ENCODE results near the gene FRAT1.
"Not testable (repeated sequence)": the region's sequence is repeated elsewhere in the genome, so short reads cannot be mapped to it uniquely, and the experiment has no call there.

The FRAT1 gene

GRCh38 chr10:97335188-97335619 is 16.1 kb downstream of the FRAT1 start:
- no peak for DNase-seq

GRCh38 chr10:97336006-97336405 is 16.9 kb downstream of the FRAT1 start:
- no peak for DNase-seq

DNA sequence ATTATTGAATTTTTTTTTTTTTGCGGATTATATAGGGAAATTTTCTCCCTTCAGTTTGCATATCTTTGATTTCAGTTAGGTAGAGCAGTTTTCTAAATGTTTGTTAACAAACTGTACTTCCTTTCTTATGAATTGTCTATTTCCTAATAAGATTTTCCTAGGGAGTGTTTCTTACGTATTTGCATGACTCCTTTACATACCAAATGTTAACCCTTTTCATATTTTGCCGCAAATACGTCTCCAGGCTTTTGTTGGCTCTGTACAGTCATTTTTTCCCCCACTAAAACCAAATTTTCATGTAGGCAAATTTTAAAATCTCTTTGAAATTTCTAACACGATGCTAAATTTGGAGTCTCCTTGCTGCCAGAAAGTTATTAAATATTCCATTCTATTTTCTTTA is 17.4 kb downstream of the FRAT1 start:
- DNase-seq, result no peak

- DNase-seq, result peak; percentile 87
Measured at GRCh38 chr10:97336942-97337831, 18.1 kb downstream of the FRAT1 start.

GRCh38 chr10:97338041-97338440 is 19.0 kb downstream of the FRAT1 start:
- no peak for DNase-seq

GRCh38 chr10:97341416-97341815 is 22.3 kb downstream of the FRAT1 start:
- DNase-seq, result no peak

GRCh38 chr10:97343664-97344063 is 24.6 kb downstream of the FRAT1 start:
- not testable (repeated sequence) for DNase-seq

- no peak for DNase-seq
Measured at GRCh38 chr10:97347317-97347716, 28.2 kb downstream of the FRAT1 start.

- no peak for DNase-seq
Measured at GRCh38 chr10:97349752-97350513, 30.9 kb downstream of the FRAT1 start.

- DNase-seq, result no peak
Measured at GRCh38 chr10:97353945-97354344, 34.9 kb downstream of the FRAT1 start.

DNA sequence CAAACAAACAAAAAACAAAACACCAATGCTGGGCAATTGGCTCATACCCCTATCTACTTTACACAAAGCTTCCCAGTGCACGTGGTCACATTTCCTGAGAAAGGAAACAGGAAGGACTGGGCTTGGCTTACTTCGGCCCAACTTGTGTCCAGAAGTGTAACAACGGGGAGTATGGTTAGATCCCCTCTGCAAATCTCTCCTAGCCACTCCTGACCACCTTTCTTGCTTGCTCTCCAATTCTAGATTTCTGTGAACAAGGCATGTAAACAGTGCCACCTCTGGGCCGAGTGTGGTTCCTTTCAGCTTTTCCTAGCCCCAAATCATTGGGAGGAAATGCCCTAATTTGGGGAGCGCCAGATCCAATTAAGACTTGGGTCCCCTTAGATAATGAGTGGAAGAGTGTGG is 36.5 kb downstream of the FRAT1 start:
- no peak for DNase-seq

GRCh38 chr10:97356318-97356914 is 37.3 kb downstream of the FRAT1 start:
- DNase-seq, result no peak

GRCh38 chr10:97356918-97357317 is 37.8 kb downstream of the FRAT1 start:
- DNase-seq, result no peak

GRCh38 chr10:97358349-97358748 is 39.3 kb downstream of the FRAT1 start:
- DNase-seq, result no peak

GRCh38 chr10:97358781-97359180 is 39.7 kb downstream of the FRAT1 start:
- no peak for DNase-seq

DNA sequence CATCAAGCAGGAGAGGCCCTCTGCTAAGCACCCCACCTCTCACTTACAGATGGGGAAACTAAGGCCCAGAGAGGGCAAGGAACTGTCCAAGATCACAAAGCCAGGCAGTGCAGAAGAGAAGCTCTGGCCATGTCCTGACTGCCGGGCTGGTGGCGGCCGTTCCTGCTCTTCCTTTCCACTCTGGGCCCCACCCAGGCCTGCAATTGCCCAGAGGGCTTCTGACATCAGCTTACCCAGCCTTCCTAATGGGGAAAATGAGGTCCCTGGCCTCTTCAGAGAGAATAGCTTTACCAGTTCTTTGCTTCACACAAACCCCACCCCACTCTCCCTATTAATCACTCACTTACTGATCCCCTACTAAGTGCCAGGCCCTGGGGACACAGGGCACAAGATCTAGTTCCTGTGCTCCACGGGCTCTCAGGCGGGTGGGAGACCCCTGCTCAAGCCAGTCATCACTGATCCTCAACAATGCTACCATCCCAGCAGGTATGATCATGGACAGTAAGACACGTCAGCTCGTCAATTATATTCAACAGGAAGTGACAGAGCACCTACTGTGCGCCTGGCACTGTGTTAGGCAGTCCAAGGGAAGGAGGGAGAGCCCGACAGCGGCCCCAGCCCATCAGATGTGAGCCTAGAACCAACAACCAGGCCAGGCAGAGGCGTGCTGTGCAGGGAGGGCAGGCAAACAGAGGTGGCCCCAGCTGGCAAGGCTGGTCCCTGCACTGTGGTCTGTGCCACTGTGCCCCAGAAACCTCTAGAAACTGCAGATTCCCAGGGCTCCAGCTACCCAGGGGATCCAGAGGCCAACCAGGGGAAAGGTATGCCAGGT is 41.9 kb downstream of the FRAT1 start:
- no peak for DNase-seq

DNA sequence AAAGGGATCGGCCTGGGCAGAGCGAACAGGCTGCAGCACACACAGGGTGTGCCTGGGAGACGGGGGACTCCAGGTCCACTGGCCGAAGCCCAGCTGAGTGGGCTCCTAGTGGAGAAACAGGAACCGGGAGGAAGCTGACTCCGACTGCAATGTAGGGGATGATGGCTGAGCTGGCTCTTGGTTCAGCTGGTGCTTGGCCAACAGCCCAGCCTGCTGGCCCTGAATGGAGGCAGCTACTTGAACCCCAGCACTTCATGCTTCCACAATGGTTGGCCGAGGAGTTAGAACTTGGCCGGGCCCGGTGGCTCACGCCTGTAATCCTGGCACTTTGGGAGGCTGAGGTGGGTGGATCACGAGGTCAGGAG is 42.4 kb downstream of the FRAT1 start:
- no peak for DNase-seq

DNA sequence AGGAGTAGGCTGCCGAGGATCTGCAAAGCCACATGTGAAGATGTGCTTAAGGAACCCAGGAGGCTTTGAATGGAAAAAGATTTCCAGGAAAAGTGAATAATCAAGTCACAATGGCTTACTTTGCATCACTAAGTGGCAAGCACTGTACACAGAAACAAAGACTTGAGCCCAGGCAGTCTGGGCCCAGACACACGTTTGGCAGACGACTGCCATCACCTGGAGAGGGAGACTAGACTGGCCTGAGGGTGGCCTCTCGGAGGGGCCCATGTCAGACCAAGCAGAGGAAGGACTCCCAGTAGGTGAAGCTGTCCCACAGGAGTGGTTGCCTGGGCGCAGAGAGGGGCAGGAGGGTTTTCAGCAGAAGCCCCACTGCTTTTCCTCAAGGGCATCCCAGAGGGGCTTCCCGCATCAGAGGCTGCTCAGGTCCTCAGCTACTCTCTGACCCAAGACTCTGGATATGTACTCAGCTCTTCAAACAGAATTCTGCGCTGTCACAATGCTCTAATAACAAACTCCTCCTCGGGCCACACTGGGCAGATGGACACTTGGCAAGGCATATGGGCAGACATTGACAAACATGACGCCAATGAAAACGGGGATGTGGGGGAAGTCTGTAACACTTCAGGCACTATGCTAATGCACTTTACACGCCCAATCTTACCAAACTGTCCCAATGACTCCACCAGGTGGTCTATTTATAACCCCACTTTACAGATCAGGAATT is 43.4 kb downstream of the FRAT1 start:
- DNase-seq, result no peak

DNA sequence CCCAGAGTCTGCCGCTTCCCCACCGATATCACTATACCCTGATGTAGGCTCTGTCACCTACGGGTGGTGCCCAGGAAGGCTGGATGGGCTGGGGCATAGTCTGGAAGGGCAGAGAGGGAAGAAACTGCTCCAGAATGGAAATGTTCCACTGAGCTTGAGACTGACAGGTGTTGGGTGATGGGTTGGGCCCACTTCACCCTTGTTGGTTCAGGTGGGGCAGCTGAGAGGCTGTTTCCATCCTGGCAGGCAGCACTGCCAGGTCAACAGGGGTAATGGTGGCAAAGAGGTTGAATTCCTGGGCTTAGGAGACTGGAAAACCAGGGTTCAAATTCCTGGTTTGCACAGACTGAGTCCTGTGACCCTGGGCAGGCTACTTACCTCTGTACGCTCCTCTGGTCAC is 44.0 kb downstream of the FRAT1 start:
- DNase-seq, result no peak

DNA sequence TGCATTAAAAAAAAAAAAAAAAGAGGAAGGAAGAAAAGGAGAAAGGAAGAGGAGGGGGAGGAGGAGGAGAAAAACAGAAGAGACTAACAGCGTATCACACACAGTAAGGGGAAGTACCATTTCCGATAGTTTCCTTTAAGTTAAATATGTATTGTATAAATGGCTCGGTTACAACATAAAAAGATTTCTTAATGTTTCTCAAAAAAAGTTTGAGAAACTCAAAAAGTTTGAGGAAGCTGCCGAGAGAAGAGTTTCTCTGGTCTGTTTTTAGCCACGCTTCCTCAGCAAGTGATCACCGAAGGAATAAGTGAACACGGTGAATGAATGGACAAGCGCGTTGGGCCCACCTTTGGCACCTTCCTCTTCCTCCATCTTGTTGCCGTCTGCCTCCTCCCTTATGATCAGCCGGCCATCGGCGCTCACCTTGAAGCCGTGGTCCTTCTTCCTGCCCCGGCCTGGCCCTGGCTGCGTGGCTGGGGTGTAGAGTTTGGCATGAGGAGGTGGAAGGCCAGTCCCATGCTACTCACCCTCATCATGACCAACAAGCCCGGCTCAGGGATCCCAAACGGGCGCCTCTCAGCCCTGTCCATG is 46.8 kb downstream of the FRAT1 start:
- no peak for DNase-seq

DNA sequence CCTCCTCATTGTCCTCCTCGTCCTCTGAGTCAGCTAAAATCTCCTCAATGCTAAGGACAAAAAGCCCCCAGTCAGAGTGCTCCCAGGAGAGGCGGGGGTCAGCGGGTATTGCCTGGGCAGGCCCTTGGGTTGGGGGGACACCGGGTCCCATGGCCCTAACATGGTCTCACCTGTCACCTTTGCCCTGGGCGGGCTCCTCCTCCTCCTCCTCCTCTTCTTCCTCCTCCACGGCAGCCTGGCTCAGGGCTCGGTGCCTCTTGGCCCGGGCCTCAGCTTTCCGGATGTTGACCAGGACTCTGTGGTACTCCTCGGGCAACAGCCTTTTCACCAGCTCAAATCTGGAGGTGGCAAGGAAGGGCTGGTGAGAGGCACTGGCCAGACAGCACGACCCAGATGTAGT is 47.5 kb downstream of the FRAT1 start:
- no peak for DNase-seq
